Measurements from ENCODE around the gene TEX28.

DNA sequence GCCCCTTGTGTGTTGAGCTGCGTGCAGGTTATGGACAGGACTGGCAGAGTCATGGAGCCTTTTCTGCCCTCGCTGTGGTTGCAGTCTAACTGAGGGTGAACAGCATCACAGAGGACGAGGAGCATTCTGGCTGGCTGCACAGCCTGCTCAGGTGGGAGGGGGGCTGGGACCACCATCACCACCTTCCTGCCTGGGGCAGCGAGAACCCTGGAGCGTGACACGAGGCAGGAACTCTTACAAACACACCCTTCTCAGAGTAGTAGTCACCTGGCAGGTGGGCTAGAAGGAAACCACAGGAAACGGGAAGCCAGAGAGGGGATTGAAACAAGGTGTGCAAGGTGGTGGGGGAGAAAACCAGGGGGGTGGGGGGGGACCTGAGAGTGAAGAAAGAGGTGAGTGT, 26.2 kb upstream of the TEX28 start:
- TF ChIP-seq CTCF (IDR thresholded peaks at IDR 0.05 in 4 of 5, conservative IDR thresholded peaks at IDR 0.05 in 1 of 5), result no peak
- no peak for TF ChIP-seq POLR2A (IDR thresholded peaks at IDR 0.05)
